ENCODE results near the gene BCL10.

BCL10 gene

DNA sequence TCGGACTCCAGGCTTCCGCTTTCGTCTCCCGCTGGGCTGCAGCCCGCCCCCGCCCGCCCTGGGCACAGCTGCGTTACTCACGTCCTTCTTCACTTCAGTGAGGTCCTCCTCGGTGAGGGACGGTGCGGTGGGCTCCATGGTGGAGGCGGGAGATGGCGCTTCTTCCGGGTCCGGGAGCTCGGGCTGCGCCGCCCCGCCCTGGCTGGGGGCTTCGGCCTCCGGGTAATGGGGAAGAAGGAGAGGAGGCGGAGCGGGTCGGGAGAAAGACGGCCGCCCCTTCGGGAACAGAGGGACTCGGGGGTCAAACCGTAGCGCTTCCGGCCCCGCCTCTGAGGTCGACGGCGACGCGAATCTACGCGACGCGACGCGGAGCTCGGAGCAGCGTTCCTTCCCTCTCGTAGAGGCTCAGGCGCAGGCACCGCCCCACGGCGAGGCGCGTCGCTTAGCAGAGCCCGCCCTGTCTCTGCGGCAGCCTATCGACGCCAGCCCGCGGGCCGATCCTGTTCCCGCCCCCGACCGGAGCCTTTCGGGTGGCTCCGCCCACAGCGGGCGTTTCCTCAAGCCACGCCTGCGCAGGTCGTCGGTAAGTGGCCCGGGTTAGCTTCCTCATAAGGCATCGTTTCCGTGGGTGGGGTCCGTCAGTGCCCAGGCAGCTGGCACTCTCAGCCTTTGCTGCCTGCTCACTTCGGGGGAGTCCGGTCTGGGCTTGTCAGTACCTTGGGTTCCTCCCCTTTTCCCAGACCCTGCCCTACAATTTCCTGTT is at the start of gene BCL10:
Gene BCL10, minus strand, starts transcription at position 418 of the 763 bp plus-strand sequence. Its CDS starts 280 bp downstream, at position 138.
- DNase-seq, result peak; percentile 97 to 98

- no peak for DNase-seq
Measured at GRCh38 chr1:85325920-85326319, 49.5 kb upstream of the BCL10 start.

GRCh38 chr1:85323770-85324169 is 47.3 kb upstream of the BCL10 start:
- DNase-seq, result no peak

DNA sequence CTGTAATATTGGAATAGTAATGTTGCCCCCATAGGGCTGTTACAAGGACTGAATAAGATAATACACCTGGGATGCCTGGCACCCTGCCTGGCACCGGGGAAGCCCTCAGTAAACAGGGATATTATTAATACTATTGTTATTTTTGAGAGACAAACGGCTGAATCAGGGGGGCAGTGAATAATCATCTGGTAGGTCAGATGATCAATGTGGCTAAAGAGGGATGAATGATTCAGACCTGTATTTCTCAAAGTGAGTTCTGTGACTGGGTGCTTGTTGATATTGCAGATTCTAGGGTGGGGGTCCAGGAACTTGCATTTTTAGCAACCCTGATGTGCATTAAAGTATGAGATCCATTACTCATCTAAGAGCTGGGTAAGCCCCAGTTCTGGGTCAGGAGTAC is 46.2 kb upstream of the BCL10 start:
- no peak for DNase-seq

DNA sequence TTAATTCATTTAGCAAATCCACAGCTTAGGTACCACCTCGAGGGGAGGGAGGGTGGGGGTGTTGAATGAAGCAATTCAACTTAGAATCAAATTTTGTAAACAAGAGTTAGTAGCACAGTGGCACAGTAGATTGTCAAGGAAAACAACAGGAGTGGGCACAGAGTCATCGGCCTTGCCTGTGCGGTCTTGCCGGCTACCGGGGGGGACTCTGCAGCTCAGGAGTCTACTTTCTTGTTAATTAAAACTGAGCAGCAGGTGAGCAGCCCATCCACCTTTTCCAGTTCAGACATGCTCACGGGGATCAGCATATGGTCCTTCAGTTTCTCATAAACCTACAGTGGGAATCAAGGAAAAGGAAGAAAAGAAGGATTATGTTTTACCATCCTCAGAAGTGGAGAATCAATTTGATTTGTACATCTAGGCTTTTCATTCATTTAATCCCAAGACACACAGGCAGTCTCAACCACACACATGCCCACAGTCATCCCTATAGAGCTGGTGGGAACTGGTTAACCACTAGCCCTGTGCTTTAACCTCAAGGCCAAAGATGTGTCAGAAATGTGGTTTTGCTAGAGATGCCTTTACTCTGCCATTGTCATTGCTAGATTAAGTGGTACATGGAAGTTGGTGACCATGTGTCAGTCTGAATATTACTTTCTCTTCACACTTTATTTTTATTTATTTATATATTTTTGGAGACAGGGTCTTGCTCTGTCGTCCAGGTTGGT is 45.0 kb upstream of the BCL10 start:
- no peak for DNase-seq

DNA sequence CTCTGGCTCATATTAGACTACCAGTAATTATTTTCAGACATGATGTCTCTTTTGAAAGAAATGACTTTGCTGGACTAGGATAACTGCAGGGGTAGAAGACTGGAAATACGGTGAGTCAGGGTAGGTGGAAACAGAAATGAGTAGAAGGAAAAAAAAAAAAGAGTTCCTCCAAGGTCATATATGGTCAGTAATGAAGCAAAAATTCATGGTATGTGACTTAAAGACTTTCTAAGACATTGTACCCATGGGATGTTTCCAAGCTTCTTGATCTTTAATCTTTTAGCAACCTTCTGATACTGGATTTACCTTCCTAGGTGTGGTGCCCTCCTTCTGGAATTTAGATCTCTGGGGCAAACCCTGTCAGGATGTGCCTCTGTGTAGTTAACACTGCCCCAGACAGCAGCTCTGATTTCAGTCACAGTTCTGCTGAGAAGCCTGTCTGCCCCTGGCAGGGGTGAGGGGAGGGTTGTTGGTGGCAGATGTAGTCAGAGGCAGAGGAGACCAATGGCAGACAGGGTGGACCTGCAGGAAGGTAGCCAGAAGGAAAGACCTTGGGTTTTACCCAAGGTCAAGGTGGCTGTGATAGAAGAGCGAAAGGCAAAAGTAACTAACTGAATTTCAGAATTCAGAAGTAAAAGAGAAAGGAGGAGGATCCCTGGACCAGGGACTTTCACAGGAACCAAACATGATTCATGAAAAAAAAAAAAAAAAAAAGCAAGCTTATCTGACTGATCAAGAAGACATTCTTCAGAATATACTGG is 44.1 kb upstream of the BCL10 start:
- DNase-seq, result no peak

GRCh38 chr1:85319931-85320330 is 43.5 kb upstream of the BCL10 start:
- no peak for DNase-seq

DNA sequence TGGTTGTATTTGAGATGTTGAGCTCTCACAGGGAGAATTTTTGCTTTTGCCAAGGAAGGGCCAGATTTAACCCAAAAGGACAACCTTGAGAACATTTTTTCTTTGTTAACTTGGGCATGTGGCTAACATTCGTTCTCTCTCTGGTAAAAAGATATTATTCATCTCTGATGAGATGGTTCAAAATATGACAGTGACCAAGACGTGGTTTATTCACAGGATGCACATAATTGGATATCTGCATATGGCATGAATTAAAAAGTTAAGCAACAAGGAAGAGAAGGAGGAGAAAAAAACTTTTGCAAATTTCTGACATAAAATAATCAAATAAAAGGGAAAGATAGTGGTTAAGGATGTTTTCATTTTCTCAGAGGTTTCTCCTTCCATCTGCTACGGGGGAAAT is 43.1 kb upstream of the BCL10 start:
- DNase-seq, result no peak

GRCh38 chr1:85318217-85318616 is 41.8 kb upstream of the BCL10 start:
- no peak for DNase-seq

DNA sequence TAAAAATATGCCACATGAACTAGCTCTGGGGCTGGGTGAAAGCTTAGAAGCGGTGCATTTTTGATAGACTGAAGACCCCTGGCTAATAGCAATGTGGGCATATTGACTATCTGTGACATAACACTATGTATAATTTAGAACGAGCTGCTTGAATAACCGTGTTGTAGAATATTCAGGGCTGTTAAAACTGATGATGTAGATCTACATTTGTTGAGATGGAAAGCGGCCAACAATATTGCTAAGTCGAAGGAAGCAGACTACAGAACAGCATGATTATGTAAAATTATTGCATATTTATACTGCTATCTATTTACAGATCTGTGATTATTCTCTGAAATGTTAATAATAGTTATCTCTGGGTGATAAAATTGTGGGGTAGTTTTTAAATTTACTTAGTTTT is 41.1 kb upstream of the BCL10 start:
- DNase-seq, result peak in 1 of 2 donors; percentile 4

DNA sequence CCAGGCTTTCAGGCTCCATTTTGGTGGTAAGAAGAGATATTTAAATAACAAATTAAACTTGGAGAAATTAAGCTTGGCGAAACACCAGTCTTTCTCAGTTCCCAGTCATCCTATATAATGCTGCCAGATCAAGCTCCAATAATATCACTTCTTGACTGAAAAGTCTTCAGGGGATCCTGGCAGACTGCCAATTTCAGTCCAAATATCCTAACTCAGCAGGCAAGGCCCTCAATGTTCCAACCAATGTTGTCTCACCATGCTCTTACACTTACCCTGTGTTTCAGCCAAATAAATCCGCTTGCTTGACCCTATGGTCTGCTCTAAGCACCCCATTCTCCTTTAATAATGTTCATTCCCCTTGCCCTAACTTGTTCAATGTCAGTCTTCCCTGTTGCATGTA is 39.9 kb upstream of the BCL10 start:
- DNase-seq, result no peak

GRCh38 chr1:85315789-85316188 is 39.4 kb upstream of the BCL10 start:
- no peak for DNase-seq

- no peak for DNase-seq
Measured at GRCh38 chr1:85314726-85315125, 38.3 kb upstream of the BCL10 start.

DNA sequence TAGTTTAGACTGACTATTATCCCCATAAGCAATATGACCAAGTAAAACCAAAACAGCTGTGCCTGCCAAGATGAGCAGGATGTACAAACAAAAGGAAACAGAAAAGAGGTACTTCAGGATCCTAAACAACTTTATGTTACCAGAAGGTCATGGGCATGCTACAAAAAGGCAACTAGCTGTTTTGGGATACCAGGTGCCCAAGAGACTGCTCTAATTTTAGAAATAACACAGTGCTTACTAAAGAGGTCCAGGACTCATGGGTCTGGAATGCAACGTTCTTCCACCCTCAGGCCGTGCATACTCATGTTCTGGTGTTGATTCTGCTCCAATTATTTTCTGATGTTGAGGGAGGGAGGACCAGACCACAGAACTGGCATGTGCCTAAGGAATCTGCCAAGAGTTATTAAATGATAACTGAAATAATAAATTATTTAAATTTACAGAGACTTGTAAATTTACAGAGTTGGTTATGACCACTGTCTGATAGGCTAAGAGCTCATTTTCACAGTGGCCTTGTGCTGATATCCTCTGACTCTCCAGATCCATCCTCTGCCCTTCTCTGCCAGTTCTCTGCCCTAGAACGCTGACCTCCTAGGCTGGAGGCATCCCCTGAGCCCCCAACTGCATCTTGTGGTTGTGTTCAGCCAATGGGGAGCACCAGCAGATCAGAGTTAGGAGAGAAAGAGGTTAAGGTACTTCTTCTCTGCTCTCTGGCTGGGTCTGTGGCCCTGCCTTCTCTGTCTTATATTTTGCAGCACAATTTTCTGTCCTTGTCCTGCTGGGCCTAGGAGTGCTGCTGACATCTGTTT is 37.7 kb upstream of the BCL10 start:
- no peak for DNase-seq

GRCh38 chr1:85311818-85312217 is 35.4 kb upstream of the BCL10 start:
- DNase-seq, result no peak

DNA sequence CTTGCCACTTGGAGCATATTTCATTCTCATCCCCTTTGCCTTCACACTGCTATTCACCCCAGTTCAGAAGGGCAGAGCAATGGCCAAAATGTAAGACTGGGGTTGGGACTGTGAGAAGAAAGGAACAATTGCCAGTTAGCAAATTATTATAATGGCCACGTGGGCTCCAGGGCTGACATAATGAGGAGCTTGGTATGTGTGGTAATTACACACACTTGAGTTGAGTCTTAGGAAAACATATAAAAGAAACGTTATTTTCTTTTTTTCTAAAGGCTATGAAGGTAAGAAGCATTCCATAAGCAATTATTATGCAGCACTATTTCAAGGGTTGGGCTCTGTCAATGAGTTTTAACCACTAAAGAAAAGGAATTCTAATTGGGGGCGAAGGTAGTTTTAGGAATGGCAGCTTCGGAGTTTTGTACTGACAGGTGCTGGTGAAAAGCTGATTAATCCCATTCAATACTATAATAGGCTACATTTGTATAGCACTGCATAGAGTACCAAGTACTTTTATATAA is 32.5 kb upstream of the BCL10 start:
- no peak for DNase-seq

GRCh38 chr1:85307987-85308832 is 31.8 kb upstream of the BCL10 start:
- peak; percentile 73 to 79 for DNase-seq

DNA sequence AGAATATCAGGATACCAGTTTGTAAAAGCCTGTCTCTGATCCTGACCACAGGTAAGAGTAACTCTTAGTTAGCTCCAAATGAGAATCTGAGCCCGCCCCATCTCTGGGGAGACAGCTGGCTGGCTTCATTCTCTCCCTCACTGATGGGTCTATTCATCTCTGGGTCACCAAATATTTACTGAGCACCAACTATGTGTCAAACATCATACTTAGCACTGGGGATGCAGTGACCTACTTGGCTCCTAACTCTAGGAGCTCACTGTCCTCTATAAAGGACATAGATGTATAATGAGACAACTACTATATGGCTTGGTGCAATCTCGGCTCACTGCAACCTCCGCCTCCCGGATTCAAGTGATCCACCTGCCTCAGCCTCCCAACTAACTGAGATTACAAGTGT is 29.8 kb upstream of the BCL10 start:
- DNase-seq, result no peak

GRCh38 chr1:85303440-85304162 is 27.2 kb upstream of the BCL10 start:
- no peak for DNase-seq

GRCh38 chr1:85300140-85300539 is 23.7 kb upstream of the BCL10 start:
- DNase-seq, result no peak

Measured in hippocampal formation (tissue), 2 donors.